Activated T-helper 17 cell treated with anti-CD3 and anti-CD28 coated beads, Interleukin-2, amount 50 U/mL, for 72 hours (primary cell): ENCODE data around the gene CREB3L1. TPM values are rescaled to one million over a fixed set of nuclear protein-coding genes. Genes with fewer than 3 reads are reported as not detected.
A peak's percentile ranks its signal among the peaks of the same experiment; 100 is the strongest.
"Not testable (repeated sequence)": the region's sequence is repeated elsewhere in the genome, so short reads cannot be mapped to it uniquely, and the experiment has no call there.

ENCODE experiments used
- ATAC-seq: fragments of 150-1000 bp; cut with Tn5 transposase; replicated peaks from 2 replicates; pipeline ENCODE4 v1.10.0; 2021; ENCODE audit warnings: mild to moderate bottlenecking, moderate library complexity
- H3K27ac Mint-ChIP-seq: one replicate; pipeline ENCODE4 v1.8.0; 2022; ENCODE audit warnings: mixed read lengths
- H3K27me3 Mint-ChIP-seq: one replicate; pipeline ENCODE4 v1.8.0; 2022; ENCODE audit warnings: mixed read lengths
- H3K36me3 Mint-ChIP-seq: one replicate; pipeline ENCODE4 v1.8.0; 2022; ENCODE audit warnings: low read depth, mild to moderate bottlenecking, mixed read lengths
- H3K4me1 Mint-ChIP-seq: one replicate; pipeline ENCODE4 v1.8.0; 2022; ENCODE audit warnings: mixed read lengths
- H3K4me3 Mint-ChIP-seq: one replicate; pipeline ENCODE4 v1.8.0; 2022; ENCODE audit warnings: mild to moderate bottlenecking, mixed read lengths
- H3K9me3 Mint-ChIP-seq: one replicate; pipeline ENCODE4 v1.8.0; 2022; ENCODE audit warnings: mixed read lengths
- total RNA-seq, 2 donors: library from RNA; stranded (reverse); gene quantifications; one replicate each; pipeline ENCODE4 v1.2.3, GENCODE V29; 2022

Gene CREB3L1
- total RNA-seq, 2 donors from 2014 or later = not detected

DNA sequence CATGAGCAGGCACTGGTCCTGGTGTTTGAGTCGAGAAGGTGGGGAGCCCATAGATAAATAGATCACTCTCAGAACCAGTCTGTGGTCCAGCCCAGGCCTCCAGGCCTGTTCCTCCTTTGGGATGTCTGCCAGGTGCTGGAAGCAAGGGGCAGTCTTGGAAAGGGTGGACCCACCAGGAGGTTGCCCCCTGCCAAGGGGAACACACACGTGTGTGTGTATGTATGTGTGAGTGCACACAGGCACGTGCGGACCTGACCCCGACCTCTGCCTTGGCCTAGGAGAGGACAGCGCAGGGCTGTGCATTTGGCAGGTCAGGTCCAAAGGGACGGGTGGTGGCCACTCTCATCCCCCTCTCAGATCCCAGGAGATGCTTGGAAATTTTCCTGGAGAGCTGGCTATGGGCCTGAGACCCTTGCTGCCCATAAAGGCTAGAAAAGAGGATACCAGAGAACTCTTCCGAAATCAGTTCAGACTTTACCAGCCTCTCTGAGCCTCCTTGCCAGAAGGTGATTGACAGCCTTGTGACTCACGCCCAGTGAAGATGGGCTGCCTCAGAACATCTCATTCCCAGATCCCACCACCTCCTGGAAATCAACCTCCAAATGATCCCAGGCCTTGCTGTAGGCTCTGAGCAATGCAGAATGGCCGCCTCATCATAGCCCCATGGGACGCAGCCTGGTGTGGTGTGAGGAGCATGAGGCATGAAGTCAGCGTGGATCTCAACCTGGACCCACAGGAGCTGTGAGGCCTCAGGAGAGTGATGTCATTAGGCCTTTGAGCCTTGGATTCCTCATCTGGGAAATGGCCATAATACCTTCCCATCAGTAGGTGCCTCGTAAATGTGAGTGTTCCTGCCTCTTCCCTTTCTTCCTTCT, 24.0 kb upstream of the CREB3L1 start:
- Mint-ChIP-seq H3K27me3 (no peaks in the 10 kb centered on the region), H3K4me1 (no peaks in the 10 kb centered on the region), H3K36me3 (no peaks in the 10 kb centered on the region), H3K27ac (no peak overlapping the region), H3K9me3 (no peaks in the 10 kb centered on the region), H3K4me3 (no peak overlapping the region)
- no peak for ATAC-seq

- H3K4me3 Mint-ChIP-seq = no peak overlapping the region
- H3K27me3 Mint-ChIP-seq = no peaks in the 10 kb centered on the region
- ATAC-seq = no peak
- H3K9me3 Mint-ChIP-seq = no peaks in the 10 kb centered on the region
- no peaks in the 10 kb centered on the region for H3K4me1 Mint-ChIP-seq
- no peaks in the 10 kb centered on the region for H3K36me3 Mint-ChIP-seq
- H3K27ac Mint-ChIP-seq = no peak overlapping the region
These were observed 23.4 kb upstream of the CREB3L1 start for GRCh38 chr11:46254133-46254491.

- Mint-ChIP-seq H3K36me3 (no peaks in the 10 kb centered on the region), H3K27me3 (no peaks in the 10 kb centered on the region), H3K9me3 (no peaks in the 10 kb centered on the region), H3K4me3 (no peak overlapping the region), H3K4me1 (no peaks in the 10 kb centered on the region), H3K27ac (no peak overlapping the region)
- no peak for ATAC-seq
These were observed 20.9 kb upstream of the CREB3L1 start for GRCh38 chr11:46256540-46257001.

DNA sequence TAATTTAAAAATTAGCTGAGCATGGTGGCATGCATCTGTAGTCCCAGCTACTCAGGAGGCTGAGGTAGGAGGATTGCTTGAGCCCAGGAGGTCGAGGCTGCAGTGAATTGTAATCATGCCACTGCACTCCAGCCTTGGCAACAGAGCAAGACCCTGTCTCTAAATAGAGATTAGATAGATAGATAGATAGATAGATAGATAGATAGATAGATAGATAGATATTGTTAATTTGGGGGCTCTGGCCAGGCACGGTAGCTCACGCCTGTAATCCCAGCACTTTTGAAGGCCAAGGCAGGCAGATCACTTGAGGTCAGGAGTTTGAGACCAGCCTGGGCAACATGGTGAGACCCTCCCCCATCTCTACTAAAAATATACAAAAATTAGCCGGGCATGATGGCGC, 18.1 kb upstream of the CREB3L1 start:
- H3K36me3 Mint-ChIP-seq, H3K9me3 Mint-ChIP-seq, H3K4me1 Mint-ChIP-seq, H3K4me3 Mint-ChIP-seq, H3K27me3 Mint-ChIP-seq, H3K27ac Mint-ChIP-seq, ATAC-seq: not testable (repeated sequence)

- Mint-ChIP-seq H3K27ac (no peak overlapping the region), H3K4me3 (no peak overlapping the region), H3K4me1 (no peaks in the 10 kb centered on the region), H3K36me3 (no peaks in the 10 kb centered on the region), H3K27me3 (peaks cover 5% of the 10 kb centered on the region), H3K9me3 (no peaks in the 10 kb centered on the region)
- ATAC-seq = no peak
These were observed 17.4 kb upstream of the CREB3L1 start for GRCh38 chr11:46259971-46260560.

DNA sequence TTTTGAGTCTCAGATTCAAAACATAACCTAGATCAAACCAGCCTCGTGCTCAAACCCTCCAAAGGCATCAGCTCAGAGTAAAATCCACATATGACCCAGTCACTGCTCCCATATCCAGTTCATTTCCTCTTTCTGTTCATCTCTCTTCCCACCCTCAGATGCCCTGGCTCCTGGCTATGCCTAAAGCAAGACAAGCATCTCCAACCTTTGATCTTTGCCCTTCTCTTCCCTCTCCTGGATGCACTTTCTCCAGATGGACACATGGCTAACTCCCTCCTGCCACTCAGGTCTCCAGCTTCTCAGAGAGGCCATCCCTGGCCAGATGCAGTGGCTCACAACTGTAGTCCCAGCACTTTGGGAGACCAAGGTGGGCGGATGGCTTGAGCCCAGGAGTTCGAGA, 14.3 kb upstream of the CREB3L1 start:
- H3K36me3 Mint-ChIP-seq = no peaks in the 10 kb centered on the region

DNA sequence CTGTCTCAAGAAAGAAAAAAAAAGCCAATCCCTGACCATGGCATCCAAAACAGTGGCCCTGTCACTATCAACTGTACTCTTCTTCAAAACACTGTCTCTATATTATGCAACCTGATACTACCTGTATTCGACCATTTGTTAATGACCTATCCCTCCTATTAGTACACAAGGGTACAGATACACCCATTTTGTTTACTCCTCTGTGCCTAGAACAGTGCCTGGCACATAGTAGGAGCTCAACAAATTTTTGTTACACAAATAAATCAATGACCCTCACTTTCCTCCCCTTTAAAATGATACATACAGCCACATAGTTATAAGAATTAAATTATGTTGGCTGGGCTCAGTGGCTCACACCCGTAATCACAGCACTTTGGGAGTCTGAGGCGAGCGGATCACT, 13.4 kb upstream of the CREB3L1 start:
- Mint-ChIP-seq H3K4me3 (no peak overlapping the region), H3K27ac (no peak overlapping the region), H3K4me1 (no peaks in the 10 kb centered on the region), H3K36me3 (no peaks in the 10 kb centered on the region), H3K9me3 (no peaks in the 10 kb centered on the region), H3K27me3 (peaks cover 8% of the 10 kb centered on the region)
- no peak for ATAC-seq

More for the DNA sequence above, 14.3 kb upstream of the CREB3L1 start:
- no peak overlapping the region for H3K4me3 Mint-ChIP-seq
- peaks cover 8% of the 10 kb centered on the region for H3K27me3 Mint-ChIP-seq
- no peak for ATAC-seq
- no peaks in the 10 kb centered on the region for H3K9me3 Mint-ChIP-seq
- no peaks in the 10 kb centered on the region for H3K4me1 Mint-ChIP-seq
- no peak overlapping the region for H3K27ac Mint-ChIP-seq

DNA sequence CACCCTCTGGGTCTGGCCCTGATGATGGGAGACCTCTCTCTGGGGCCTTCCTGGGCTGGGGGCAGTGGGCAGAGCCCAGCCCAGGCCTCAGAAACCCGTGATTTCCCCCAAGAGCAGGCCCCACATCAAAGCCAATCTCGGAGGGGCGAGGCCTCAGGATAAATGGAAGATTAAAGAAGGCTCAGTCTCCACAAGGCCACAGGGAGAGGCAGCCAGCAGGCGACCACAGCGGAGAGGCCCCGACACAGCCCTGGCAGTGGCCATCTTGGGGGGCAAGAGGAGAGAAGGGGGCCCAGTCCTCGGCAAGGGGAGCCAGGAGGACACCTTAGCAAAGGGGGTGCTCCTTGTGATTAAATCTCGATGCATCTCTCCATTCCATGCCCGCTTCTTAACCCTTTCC, 12.5 kb upstream of the CREB3L1 start:
- no peaks in the 10 kb centered on the region for H3K9me3 Mint-ChIP-seq
- no peak overlapping the region for H3K27ac Mint-ChIP-seq
- H3K36me3 Mint-ChIP-seq = no peaks in the 10 kb centered on the region
- no peak overlapping the region for H3K4me3 Mint-ChIP-seq
- ATAC-seq = no peak
- peaks cover 8% of the 10 kb centered on the region for H3K27me3 Mint-ChIP-seq
- no peaks in the 10 kb centered on the region for H3K4me1 Mint-ChIP-seq

- no peak for ATAC-seq
- no peaks in the 10 kb centered on the region for H3K9me3 Mint-ChIP-seq
- no peak overlapping the region for H3K4me3 Mint-ChIP-seq
- H3K4me1 Mint-ChIP-seq = no peaks in the 10 kb centered on the region
- H3K27ac Mint-ChIP-seq = no peak overlapping the region
- H3K27me3 Mint-ChIP-seq = peaks cover 8% of the 10 kb centered on the region
- H3K36me3 Mint-ChIP-seq = no peaks in the 10 kb centered on the region
These were observed 11.7 kb upstream of the CREB3L1 start for GRCh38 chr11:46265764-46266163.

GRCh38 chr11:46267930-46268329, 9.5 kb upstream of the CREB3L1 start:
- H3K27ac Mint-ChIP-seq = no peak overlapping the region
- H3K36me3 Mint-ChIP-seq = no peaks in the 10 kb centered on the region
- peaks cover 6% of the 10 kb centered on the region for H3K27me3 Mint-ChIP-seq
- H3K9me3 Mint-ChIP-seq = no peaks in the 10 kb centered on the region
- no peak for ATAC-seq
- no peak overlapping the region for H3K4me3 Mint-ChIP-seq
- H3K4me1 Mint-ChIP-seq = peaks cover 5% of the 10 kb centered on the region

GRCh38 chr11:46270684-46271083, 6.8 kb upstream of the CREB3L1 start:
- Mint-ChIP-seq H3K9me3 (no peaks in the 10 kb centered on the region), H3K4me3 (no peak overlapping the region), H3K36me3 (no peaks in the 10 kb centered on the region), H3K27me3 (peaks cover 6% of the 10 kb centered on the region), H3K4me1 (peaks cover 5% of the 10 kb centered on the region), H3K27ac (no peak overlapping the region)
- ATAC-seq = no peak

DNA sequence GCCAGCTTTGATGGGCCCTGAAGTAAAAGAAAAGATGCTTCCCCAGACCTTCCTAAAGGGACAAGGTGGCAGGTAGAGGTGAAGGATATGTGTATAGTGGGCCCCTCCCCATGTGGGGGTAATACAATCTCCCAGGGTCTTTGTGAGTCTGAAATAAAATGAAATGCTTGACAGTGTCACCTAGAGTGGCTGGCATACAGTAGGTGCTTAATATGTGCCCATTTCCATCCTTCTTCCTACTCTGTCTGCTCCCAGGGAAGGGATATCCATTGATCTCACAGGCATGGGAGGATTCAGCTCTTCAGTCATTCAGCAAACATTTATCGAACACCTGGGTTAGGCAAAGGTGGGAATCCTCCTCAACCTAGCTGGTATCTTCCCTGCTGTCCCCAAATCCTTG, 6.1 kb upstream of the CREB3L1 start:
- H3K27ac Mint-ChIP-seq = no peak overlapping the region
- peaks cover 5% of the 10 kb centered on the region for H3K4me1 Mint-ChIP-seq
- peaks cover 6% of the 10 kb centered on the region for H3K27me3 Mint-ChIP-seq
- H3K36me3 Mint-ChIP-seq = no peaks in the 10 kb centered on the region
- no peaks in the 10 kb centered on the region for H3K9me3 Mint-ChIP-seq
- no peak for ATAC-seq
- no peak overlapping the region for H3K4me3 Mint-ChIP-seq

GRCh38 chr11:46271875-46272815, 5.3 kb upstream of the CREB3L1 start:
- Mint-ChIP-seq H3K4me3 (no peak overlapping the region), H3K36me3 (no peaks in the 10 kb centered on the region), H3K27ac (peak overlapping the region; percentile 40), H3K4me1 (peaks cover 5% of the 10 kb centered on the region), H3K27me3 (peaks cover 11% of the 10 kb centered on the region), H3K9me3 (no peaks in the 10 kb centered on the region)
- ATAC-seq = no peak

GRCh38 chr11:46272816-46273427, 4.5 kb upstream of the CREB3L1 start:
- H3K4me3 Mint-ChIP-seq = no peak overlapping the region
- peaks cover 15% of the 10 kb centered on the region for H3K27me3 Mint-ChIP-seq
- H3K36me3 Mint-ChIP-seq = no peaks in the 10 kb centered on the region
- peaks cover 5% of the 10 kb centered on the region for H3K4me1 Mint-ChIP-seq
- H3K9me3 Mint-ChIP-seq = no peaks in the 10 kb centered on the region
- H3K27ac Mint-ChIP-seq = peak overlapping the region; percentile 40
- no peak for ATAC-seq
